GM18951 (cell line): ENCODE results near the gene EYS.

Source experiments
- POLR2A ChIP-seq: IDR thresholded peaks from 4 replicates; pipeline ENCODE4 v1.6.1; 2011; ENCODE audit warnings: mild to moderate bottlenecking; ENCODE audit not compliant: insufficient read length, insufficient read depth; ENCODE audit errors: extremely low read depth
- in situ Hi-C: fragments of 300-500 bp; cut with MboI; formaldehyde crosslinking; loops from one replicate; pipeline ENCODE4 v1.12.0; 2022; ENCODE audit warnings: low sequenced_read_pairs, mixed read lengths, inconsistent platforms; ENCODE audit not compliant: unreplicated experiment

The EYS gene

DNA sequence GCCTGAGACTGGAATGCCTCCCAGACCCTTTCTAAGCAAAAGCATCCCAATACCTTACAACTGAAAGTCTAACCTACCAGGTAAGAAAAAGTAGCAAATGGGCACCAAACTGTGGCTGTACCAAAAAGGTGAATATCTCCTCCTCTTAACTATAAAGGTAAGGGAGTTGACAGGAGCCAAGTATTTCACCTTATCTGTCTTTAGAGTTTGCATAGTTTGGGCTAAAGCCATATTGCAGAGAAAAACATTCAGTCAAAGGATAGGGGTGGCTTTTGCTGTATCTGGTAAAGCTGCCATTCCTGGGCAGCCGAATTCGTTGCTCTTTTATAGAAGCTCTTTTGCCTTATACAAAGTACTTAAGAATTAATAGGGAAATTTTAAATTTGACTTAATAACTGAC lies 2033.3 kb downstream of the EYS start:
- in situ Hi-C loops = no loop called here
- TF ChIP-seq POLR2A = no peak

DNA sequence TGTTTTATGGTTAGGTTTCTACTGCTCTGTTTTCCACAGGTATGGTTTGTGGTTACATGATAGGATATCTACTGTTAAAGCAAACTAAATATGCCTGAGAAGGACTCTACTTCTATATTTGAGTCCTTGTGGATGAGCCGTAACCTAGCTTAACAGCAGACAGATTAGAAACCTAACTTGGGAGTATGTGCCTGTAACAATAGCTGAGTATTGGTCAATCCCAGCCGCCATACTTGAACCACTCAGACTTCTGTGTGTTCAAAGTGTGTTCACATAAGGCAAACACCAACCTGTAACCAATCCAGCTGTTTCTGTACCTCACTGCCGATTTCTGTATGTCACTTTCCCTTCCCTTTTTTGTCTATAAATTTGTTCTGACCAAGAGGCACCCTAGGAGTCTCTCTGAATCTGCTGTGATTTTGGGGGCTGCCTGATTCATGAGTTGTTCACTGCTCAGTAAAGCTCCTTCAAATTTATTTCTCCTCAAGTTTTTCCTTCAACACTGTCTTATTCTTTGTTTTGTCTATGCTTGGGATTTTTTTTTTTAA lies 2034.4 kb downstream of the EYS start:
- in situ Hi-C loops = no loop called here
- no peak for TF ChIP-seq POLR2A

GRCh38 chr6:63671098-63671754 lies 2035.8 kb downstream of the EYS start:
- in situ Hi-C loops = no loop called here
- TF ChIP-seq POLR2A = no peak
